ENCODE results near the gene EIF4G1.

DNA sequence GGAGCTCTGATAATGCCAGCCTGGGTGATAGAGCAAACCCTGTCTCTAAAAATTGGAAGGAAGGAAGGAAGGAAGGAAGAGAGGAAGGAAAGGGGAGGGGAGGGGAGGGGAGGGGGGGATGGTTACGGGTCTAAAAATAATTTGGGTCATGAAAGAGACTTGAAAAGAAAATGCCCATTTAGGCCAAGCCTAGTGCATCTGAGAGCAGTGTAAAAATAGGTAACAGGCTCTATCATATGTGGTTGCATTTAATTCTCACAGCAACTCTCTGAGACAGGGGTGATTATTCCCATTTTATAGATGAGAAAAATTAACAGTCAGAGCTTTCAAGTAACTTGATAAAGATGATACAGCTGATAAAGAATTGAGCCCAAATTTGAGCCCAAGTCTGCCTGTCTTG, 42.1 kb upstream of the EIF4G1 start:
- TF ChIP-seq POLR2AphosphoS5 (IDR thresholded peaks at IDR 0.05; ENCODE audit: borderline replicate concordance, low read depth, low read length) = no peak
- no peak for TF ChIP-seq EZH2 (IDR thresholded peaks at IDR 0.05)
- TF ChIP-seq FOXP2 (optimal IDR thresholded peaks at IDR 0.05; ENCODE audit: control extremely low read depth, extremely low read length, insufficient read depth) = no peak

All from SK-N-MC (cell line).